OCI-LY3 (cell line): ENCODE measurements around the gene OR2F1.

ENCODE experiments used
- H2AFZ ChIP-seq: fragments of 200-600, 300-600 bp; shearing (Covaris generic); 2 replicates; pipeline ENCODE4 v1.6.0; 2014; ENCODE audit warnings: antibody characterized with exemption, low read depth, low read length
- H3K27ac ChIP-seq: fragments of 200-600, 300-600 bp; sonication (generic); 2 replicates; pipeline ENCODE4 v1.5.1; 2014; ENCODE audit warnings: mild to moderate bottlenecking, low read length, moderate library complexity, mixed read lengths
- H3K27me3 ChIP-seq: fragments of 200-600, 300-600 bp; sonication (generic); 2 replicates; pipeline ENCODE4 v1.6.1; 2014; ENCODE audit warnings: low read depth, low read length, mixed read lengths
- H3K36me3 ChIP-seq: fragments of 200-600, 300-600 bp; sonication (generic); replicated peaks from 2 replicates; pipeline ENCODE3; 2014; ENCODE audit warnings: low read depth, low read length, mixed read lengths
- H3K4me1 ChIP-seq: fragments of 300-600, 200-600 bp; sonication (generic); 2 replicates; pipeline ENCODE4 v1.6.1; 2014; ENCODE audit warnings: low read length, mixed read lengths
- H3K4me2 ChIP-seq: fragments of 200-600, 300-600 bp; sonication (generic); 2 replicates; pipeline ENCODE4 v1.6.1; 2014; ENCODE audit warnings: low read length, mixed read lengths
- H3K4me3 ChIP-seq: fragments of 300-600, 200-600 bp; sonication (generic); 2 replicates; pipeline ENCODE4 v1.5.1; 2014; ENCODE audit warnings: antibody characterized with exemption, mild to moderate bottlenecking, low read length, moderate library complexity
- H3K79me2 ChIP-seq: fragments of 300-600, 200-600 bp; shearing (Covaris generic); 2 replicates; pipeline ENCODE4 v1.6.1; 2014; ENCODE audit warnings: mild to moderate bottlenecking, low read length, mixed read lengths
- H3K9ac ChIP-seq: fragments of 300-600, 200-600 bp; shearing (Covaris generic); 2 replicates; pipeline ENCODE4 v1.6.0; 2014; ENCODE audit warnings: mild to moderate bottlenecking, low read length, moderate library complexity
- H3K9me3 ChIP-seq: fragments of 200-600, 300-600 bp; shearing (Covaris generic); 2 replicates; pipeline ENCODE4 v1.6.1; 2014; ENCODE audit warnings: low read length, mixed read lengths; ENCODE audit not compliant: insufficient read depth
- H4K20me1 ChIP-seq: fragments of 200-600, 300-600 bp; sonication (generic); 2 replicates; pipeline ENCODE4 v1.6.1; 2016; ENCODE audit warnings: low read length, mixed read lengths; ENCODE audit not compliant: insufficient read depth
- EZH2phosphoT487 ChIP-seq: fragments of 200-600 bp; shearing (Covaris generic); IDR thresholded peaks from 2 replicates; pipeline ENCODE4 v1.6.1; 2018; ENCODE audit warnings: antibody characterized with exemption, mixed run types, low read depth
- TF ChIP-seq, protein P1 (sequence below): fragments of 200-600, 300-600 bp; sonication (generic); IDR thresholded peaks from 2 replicates; pipeline ENCODE4 v1.5.1; 2014; ENCODE audit warnings: antibody characterized with exemption, low read length, low read depth

The OR2F1 gene

DNA sequence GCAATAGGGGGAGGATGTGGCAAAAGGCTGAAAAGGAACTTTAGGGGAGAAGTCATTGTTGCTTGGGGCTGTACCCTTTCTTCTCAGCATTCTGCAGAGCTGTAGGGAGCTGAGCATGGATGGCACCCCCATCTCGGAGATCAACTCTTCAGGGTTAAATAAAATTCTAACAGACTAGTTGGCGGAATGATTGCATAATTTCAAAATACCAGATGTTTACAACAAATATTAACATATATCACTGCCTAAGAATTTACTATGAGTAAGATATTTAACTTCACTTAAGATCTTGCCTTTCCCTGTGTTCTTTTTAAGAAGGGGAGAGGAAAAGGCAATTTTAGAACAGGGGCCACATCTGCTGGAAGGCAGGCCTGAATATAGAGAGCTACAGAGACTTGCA, 509 bp upstream of the OR2F1 start:
- Histone ChIP-seq H3K79me2 (no peaks in the 10 kb centered on the region), H3K9me3 (no peaks in the 10 kb centered on the region), H3K4me1 (no peaks in the 10 kb centered on the region), H3K27me3 (peaks cover 24% of the 10 kb centered on the region), H4K20me1 (no peaks in the 10 kb centered on the region), H3K4me3 (no peak overlapping the region), H3K4me2 (no peak overlapping the region), H3K36me3 (no peaks in the 10 kb centered on the region), H3K27ac (no peak overlapping the region), H3K9ac (no peak overlapping the region), H2AFZ (no peak overlapping the region)
- TF ChIP-seq, protein P1, sequence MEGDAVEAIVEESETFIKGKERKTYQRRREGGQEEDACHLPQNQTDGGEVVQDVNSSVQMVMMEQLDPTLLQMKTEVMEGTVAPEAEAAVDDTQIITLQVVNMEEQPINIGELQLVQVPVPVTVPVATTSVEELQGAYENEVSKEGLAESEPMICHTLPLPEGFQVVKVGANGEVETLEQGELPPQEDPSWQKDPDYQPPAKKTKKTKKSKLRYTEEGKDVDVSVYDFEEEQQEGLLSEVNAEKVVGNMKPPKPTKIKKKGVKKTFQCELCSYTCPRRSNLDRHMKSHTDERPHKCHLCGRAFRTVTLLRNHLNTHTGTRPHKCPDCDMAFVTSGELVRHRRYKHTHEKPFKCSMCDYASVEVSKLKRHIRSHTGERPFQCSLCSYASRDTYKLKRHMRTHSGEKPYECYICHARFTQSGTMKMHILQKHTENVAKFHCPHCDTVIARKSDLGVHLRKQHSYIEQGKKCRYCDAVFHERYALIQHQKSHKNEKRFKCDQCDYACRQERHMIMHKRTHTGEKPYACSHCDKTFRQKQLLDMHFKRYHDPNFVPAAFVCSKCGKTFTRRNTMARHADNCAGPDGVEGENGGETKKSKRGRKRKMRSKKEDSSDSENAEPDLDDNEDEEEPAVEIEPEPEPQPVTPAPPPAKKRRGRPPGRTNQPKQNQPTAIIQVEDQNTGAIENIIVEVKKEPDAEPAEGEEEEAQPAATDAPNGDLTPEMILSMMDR: no peak
- no peak for TF ChIP-seq EZH2phosphoT487

DNA sequence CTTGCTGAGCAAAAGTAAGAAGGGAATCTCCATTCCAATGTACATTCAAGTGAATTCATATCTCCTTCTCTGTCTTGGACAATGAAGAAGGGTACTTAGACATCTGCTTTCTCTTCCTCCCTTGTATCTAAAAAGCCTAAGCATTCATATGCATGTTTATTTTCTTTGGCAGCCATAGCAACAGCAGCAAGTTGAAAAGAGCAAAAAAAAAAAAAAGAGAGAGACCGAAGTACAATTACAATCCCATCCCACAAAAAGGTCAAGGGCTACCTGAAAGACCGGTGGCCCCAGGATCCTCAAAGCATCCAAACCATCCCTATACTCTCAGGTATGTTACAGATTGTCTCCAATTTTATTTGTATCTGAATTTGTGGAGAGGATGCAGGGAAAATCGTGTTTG, 4.1 kb downstream of the OR2F1 start:
- H3K9ac ChIP-seq: no peak overlapping the region
- no peak overlapping the region for H3K4me2 ChIP-seq
- no peaks in the 10 kb centered on the region for H4K20me1 ChIP-seq
- no peaks in the 10 kb centered on the region for H3K36me3 ChIP-seq
- H3K79me2 ChIP-seq: no peaks in the 10 kb centered on the region
- H3K4me1 ChIP-seq: no peaks in the 10 kb centered on the region
- TF ChIP-seq, protein P1: no peak
- no peak overlapping the region for H3K27ac ChIP-seq
- H3K27me3 ChIP-seq: peaks cover 19% of the 10 kb centered on the region
- H3K4me3 ChIP-seq: no peak overlapping the region
- no peak overlapping the region for H2AFZ ChIP-seq
- H3K9me3 ChIP-seq: no peaks in the 10 kb centered on the region

DNA sequence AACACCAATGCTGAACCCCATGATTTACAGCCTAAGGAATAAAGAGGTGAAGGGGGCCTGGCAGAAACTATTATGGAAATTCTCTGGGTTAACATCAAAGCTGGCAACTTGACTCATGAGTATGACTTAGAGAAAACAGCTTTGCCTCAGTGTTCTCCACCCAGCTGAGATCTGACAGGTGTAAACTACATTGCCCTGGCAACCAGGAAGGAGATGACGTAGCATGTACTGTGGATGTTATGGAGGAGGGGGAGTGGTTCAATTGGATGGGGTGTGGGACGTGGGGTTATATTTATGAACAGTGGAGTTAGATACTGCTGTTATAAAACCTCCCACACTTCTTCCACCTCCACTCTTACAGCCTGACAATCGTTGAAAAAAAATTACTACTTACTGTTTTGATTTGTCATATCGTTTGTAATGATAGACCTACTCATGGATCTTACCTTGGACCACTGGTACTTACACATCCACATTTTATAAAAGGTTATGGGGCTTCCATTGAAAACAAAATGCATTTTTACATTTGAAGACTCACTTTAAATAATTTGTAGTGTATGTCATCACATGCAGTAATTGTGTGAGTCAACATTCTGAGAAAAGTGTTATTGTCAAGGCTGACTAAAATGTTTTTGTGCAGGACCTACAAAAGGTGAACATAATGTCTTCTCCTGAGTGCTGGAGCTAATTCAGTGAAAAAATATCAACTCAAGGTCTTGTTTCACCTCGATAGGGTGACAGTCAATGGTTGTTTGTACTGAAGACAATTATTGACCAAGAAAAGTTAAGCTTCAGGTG, 6.4 kb downstream of the OR2F1 start:
- H3K9me3 ChIP-seq: no peaks in the 10 kb centered on the region
- no peaks in the 10 kb centered on the region for H4K20me1 ChIP-seq
- TF ChIP-seq EZH2phosphoT487: no peak
- TF ChIP-seq, protein P1: no peak
- H3K27me3 ChIP-seq: peaks cover 14% of the 10 kb centered on the region
- H3K4me1 ChIP-seq: no peaks in the 10 kb centered on the region
- H3K36me3 ChIP-seq: no peaks in the 10 kb centered on the region
- no peak overlapping the region for H3K27ac ChIP-seq
- H3K4me3 ChIP-seq: no peak overlapping the region
- H2AFZ ChIP-seq: no peak overlapping the region
- H3K79me2 ChIP-seq: no peaks in the 10 kb centered on the region
- no peak overlapping the region for H3K9ac ChIP-seq
- H3K4me2 ChIP-seq: no peak overlapping the region

DNA sequence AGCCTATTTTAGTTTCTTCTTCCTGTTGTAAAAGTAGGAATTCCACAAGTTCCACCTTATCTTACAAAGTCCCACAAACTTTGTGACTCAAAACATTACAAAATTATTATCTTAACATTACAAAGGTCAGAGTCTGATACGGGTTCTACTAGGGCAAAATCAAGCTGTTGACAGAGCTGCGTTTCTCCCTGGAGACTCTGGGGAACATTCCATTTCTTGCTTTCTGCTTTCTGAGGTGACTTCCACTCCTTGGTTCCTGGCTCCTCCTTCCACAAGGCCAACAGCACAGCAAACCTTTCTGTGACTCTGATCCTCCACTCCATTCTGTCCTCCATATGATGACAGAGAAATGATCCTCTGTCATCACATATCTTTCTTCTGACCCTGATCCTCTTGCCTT, 10.6 kb downstream of the OR2F1 start:
- H3K79me2 ChIP-seq: no peaks in the 10 kb centered on the region
- H3K36me3 ChIP-seq: no peaks in the 10 kb centered on the region
- TF ChIP-seq, protein P1: no peak
- TF ChIP-seq EZH2phosphoT487: no peak
- H3K4me3 ChIP-seq: no peak overlapping the region
- no peak overlapping the region for H3K9ac ChIP-seq
- H4K20me1 ChIP-seq: no peaks in the 10 kb centered on the region
- H3K9me3 ChIP-seq: no peaks in the 10 kb centered on the region
- no peaks in the 10 kb centered on the region for H3K4me1 ChIP-seq
- H3K27ac ChIP-seq: no peak overlapping the region
- no peak overlapping the region for H3K4me2 ChIP-seq
- H3K27me3 ChIP-seq: 0 out of 2 replicates have a peak, but pooled peaks cover 3% of the 10 kb centered on the region
- H2AFZ ChIP-seq: no peak overlapping the region
